Spleen (tissue), 7 donors: ENCODE measurements around the gene GPR148.

ENCODE experiments used
- CTCF ChIP-seq, 11 experiments: fragments of 200-600 bp in 7 of 11; fragments of 450-650 bp in 4 of 11; sonication (generic) in 4 of 11; IDR thresholded peaks in 8 of 11; conservative IDR thresholded peaks in 3 of 11; 1 replicate in 7 of 11; 2 replicates in 4 of 11; pipeline versions ENCODE4 v1.4.0 to v1.8.0; 2016 to 2021; ENCODE audit warnings: antibody characterized with exemption in 11 of 11, inconsistent platforms in 4 of 11, mild to moderate bottlenecking in 1 of 11
- POLR2A ChIP-seq, 3 donors: fragments of 450-650 bp; IDR thresholded peaks; one replicate each; pipeline ENCODE4 v1.5.1; 2017; ENCODE audit warnings: antibody characterized with exemption in 3 of 3, mild to moderate bottlenecking in 1 of 3
- POLR2AphosphoS5 ChIP-seq, 3 donors: sonication (generic); formaldehyde crosslinking; IDR thresholded peaks; one replicate each; pipeline ENCODE4 v1.5.1; 2017; ENCODE audit warnings: antibody characterized with exemption in 3 of 3
- donor health status: DM: no; HTN: no; CAD: no; lungs with moderate emphysema.
- donor health status: DM: no; HTN: no; CAD: no.
- donor health status: DM: no; HTN: no; CAD: no.

DNA sequence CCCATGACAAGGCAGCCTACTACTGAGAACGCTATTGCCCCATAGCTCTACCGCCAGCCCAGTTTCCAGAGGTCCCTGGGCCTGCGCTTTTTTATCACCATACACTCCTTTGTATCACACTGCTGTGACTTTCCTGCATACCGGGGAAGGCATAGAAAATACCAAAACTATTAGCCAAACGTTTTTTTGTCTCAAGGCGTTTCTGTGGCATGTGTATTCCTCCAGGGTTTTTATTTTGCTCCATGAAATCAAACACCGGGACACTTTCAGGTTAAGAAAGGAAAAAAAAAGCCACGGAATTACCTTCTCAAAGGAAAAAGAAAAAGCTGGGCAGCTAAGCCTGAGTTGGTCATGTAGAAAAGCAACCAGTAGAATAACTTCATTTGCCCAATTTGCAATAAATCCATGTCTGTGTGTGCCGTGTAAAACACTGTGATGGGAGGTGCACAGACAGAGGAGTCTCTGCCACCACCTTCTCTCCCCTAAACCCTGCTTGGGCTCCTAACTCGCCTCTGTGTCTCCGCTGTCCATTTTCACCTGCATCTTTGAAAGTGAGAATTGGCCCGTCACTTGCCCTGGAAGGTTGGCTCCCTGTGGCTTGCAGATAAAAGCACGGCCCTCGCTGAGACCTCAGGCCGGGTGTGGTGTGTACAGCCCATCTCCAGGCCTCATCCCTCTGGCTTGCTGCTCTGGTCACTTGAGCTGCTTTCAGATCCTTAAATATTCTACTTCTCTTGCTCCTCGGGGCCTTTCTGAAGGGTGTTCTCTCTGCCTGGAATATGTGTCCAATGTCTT is 28.2 kb downstream of the GPR148 start:
- no peak for TF ChIP-seq CTCF (IDR thresholded peaks at IDR 0.05 in 8 of 11, conservative IDR thresholded peaks at IDR 0.05 in 3 of 11)
- no peak for TF ChIP-seq POLR2A (IDR thresholded peaks at IDR 0.05)
- no peak for TF ChIP-seq POLR2AphosphoS5 (IDR thresholded peaks at IDR 0.05)
